Keratinocyte (primary cell): ENCODE measurements around the gene CNPY1. TPM values are rescaled to one million over a fixed set of nuclear protein-coding genes. Genes with fewer than 3 reads are reported as not detected.

ENCODE experiments used
- DNase-seq: peaks from one replicate; pipeline ENCODE4 v3.0.0-alpha.2; 2011; ENCODE audit warnings: low read depth, missing footprints, low spot score
- FAIRE-seq: peaks from 2 replicates; lab custom pipeline; 2011; peaks lifted over from hg19 to GRCh38; lab: Jason Lieb, UNC
- H2AFZ ChIP-seq: 2 replicates; pipeline ENCODE4 v1.6.0; 2012; ENCODE audit warnings: low read length, control low read depth, inconsistent platforms; ENCODE audit not compliant: control insufficient read depth
- H3K27ac ChIP-seq: 2 replicates; pipeline ENCODE4 v1.5.1; 2011; ENCODE audit warnings: low read length; ENCODE audit not compliant: control insufficient read depth, insufficient read depth
- H3K27me3 ChIP-seq: 3 replicates; pipeline ENCODE4 v1.6.0; 2011; ENCODE audit warnings: low read length; ENCODE audit not compliant: control insufficient read depth, insufficient read depth; ENCODE audit errors: extremely low read depth
- H3K36me3 ChIP-seq, 2 experiments: 2 replicates in 1 of 2; 3 replicates in 1 of 2; pipeline ENCODE4 v1.5.1; 2011; ENCODE audit warnings: low read length in 2 of 2, mild to moderate bottlenecking in 1 of 2; ENCODE audit not compliant: control insufficient read depth in 2 of 2, insufficient read depth in 2 of 2; ENCODE audit errors: extremely low read depth in 1 of 2
- H3K4me1 ChIP-seq: 3 replicates; pipeline ENCODE4 v1.5.1; 2011; ENCODE audit warnings: low read length; ENCODE audit not compliant: control insufficient read depth, insufficient read depth; ENCODE audit errors: extremely low read depth
- H3K4me2 ChIP-seq: 3 replicates; pipeline ENCODE4 v1.6.0; 2011; ENCODE audit warnings: low read depth, low read length; ENCODE audit not compliant: control insufficient read depth, insufficient read depth; ENCODE audit errors: extremely low read depth
- H3K4me3 ChIP-seq, 3 experiments: fragments of 200-600 bp in 1 of 3; sonication (generic) in 1 of 3; 2 replicates in 2 of 3; 3 replicates in 1 of 3; pipeline ENCODE4 v1.5.1; 2011 to 2016; ENCODE audit warnings: low read length in 3 of 3, mild to moderate bottlenecking in 3 of 3, control low read depth in 2 of 3, inconsistent platforms in 1 of 3, low read depth in 1 of 3, mixed read lengths in 1 of 3, mixed run types in 1 of 3, moderate library complexity in 1 of 3; ENCODE audit not compliant: control insufficient read depth in 2 of 3, insufficient read depth in 2 of 3; ENCODE audit errors: extremely low read depth in 1 of 3
- H3K79me2 ChIP-seq: 2 replicates; pipeline ENCODE4 v1.6.0; 2012; ENCODE audit warnings: low read length; ENCODE audit not compliant: control insufficient read depth, insufficient read depth
- H3K9ac ChIP-seq: 3 replicates; pipeline ENCODE4 v1.6.0; 2011; ENCODE audit warnings: low read length; ENCODE audit not compliant: control insufficient read depth, insufficient read depth; ENCODE audit errors: extremely low read depth
- H3K9me1 ChIP-seq: 3 replicates; pipeline ENCODE4 v1.6.0; 2011; ENCODE audit warnings: low read length; ENCODE audit not compliant: control insufficient read depth, insufficient read depth; ENCODE audit errors: extremely low read depth
- H3K9me3 ChIP-seq: 2 replicates; pipeline ENCODE4 v1.5.1; 2012; ENCODE audit warnings: low read depth, low read length; ENCODE audit not compliant: control insufficient read depth
- H4K20me1 ChIP-seq: 3 replicates; pipeline ENCODE4 v1.6.0; 2011; ENCODE audit warnings: low read length; ENCODE audit not compliant: control insufficient read depth, insufficient read depth; ENCODE audit errors: extremely low read depth
- CTCF ChIP-seq, 3 experiments: IDR thresholded peaks in 1 of 3; conservative IDR thresholded peaks in 1 of 3; optimal IDR thresholded peaks in 1 of 3; 2 replicates in 2 of 3; 3 replicates in 1 of 3; pipeline versions ENCODE3 to v1.5.1; 2011; ENCODE audit warnings: low read length in 3 of 3, mild to moderate bottlenecking in 3 of 3, moderate library complexity in 2 of 3, control low read depth in 1 of 3, inconsistent platforms in 1 of 3; ENCODE audit not compliant: insufficient read depth in 2 of 3; ENCODE audit errors: extremely low read depth in 1 of 3
- EZH2 ChIP-seq: IDR thresholded peaks from one replicate; pipeline ENCODE4 v1.6.1; 2012; ENCODE audit warnings: inconsistent platforms, mild to moderate bottlenecking, low read length, moderate library complexity
- dilution Hi-C: fragments of 300-500 bp; cut with MboI; formaldehyde crosslinking; loops from one replicate; pipeline ENCODE4 v1.7.0; 2020; ENCODE audit warnings: low sequenced_read_pairs; ENCODE audit not compliant: extremely low pct_ligation_motif_present
- polyA plus RNA-seq, 5 experiments: library from polyadenylated mRNA; depleted of rRNA in 3 of 5; stranded (reverse) in 3 of 5; stranded (forward) in 1 of 5; unstranded in 1 of 5; fragments of >200 nt; gene quantifications; 1 replicate in 1 of 5; 2 replicates in 3 of 5; 3 replicates in 1 of 5; pipeline versions ENCODE4 v1.2.1 to v1.2.3, GENCODE V29; 2011 to 2012; ENCODE audit warnings: missing spikeins in 2 of 5, low read depth in 1 of 5, low replicate concordance in 1 of 5

CNPY1 gene
- polyA plus RNA-seq, 1 donor (not counting 4 experiments of a cell fraction or from before 2014, with no cell fraction given), result not detected

DNA sequence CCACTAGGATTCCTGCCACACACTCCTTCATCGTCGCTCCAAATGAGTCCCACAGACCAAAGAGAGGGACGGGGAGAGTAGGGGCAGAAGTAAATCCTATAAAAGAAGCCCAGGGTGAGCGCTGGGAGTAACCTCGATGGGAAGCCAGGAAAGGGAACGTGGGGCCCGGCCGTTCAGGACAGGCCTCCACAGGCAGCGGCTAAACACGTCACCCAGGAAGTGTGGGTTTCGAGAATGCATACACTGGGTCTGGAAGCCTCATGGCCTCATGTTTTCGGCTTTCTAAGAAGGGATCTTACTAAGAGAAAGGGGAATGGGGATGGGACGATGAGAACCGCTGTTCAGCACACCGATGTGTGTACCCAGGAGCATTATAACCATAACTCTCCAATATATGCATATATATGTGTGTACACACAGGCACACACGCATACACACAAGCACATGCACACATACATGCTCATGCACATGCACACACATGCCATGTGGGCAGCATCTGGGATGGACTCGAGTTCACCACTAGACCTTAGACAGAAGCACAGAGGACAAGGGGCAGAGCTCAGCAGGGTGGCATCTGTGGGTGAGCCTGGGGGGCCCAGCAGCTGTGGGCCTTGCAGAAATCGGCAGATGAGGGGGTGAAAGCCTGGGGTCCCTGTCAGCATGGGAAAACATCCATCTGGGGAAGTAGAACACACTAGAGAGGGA is 14.8 kb upstream of the CNPY1 start:
- H3K79me2 ChIP-seq, result no peaks in the 10 kb centered on the region
- H3K36me3 ChIP-seq, result no peaks in the 10 kb centered on the region
- no peaks in the 10 kb centered on the region for H3K9me1 ChIP-seq
- H3K27me3 ChIP-seq, result peaks cover 8% of the 10 kb centered on the region
- no peaks in the 10 kb centered on the region for H4K20me1 ChIP-seq
- no peak overlapping the region for H3K4me2 ChIP-seq
- dilution Hi-C loops, result no loop called here
- no peak for FAIRE-seq
- H3K9me3 ChIP-seq, result no peaks in the 10 kb centered on the region
- no peak overlapping the region for H3K27ac ChIP-seq
- no peak for DNase-seq
- H3K4me3 ChIP-seq, result no peak overlapping the region
- H3K4me1 ChIP-seq, result no peaks in the 10 kb centered on the region
- H3K9ac ChIP-seq, result no peak overlapping the region
- H2AFZ ChIP-seq, result no peak overlapping the region
- TF ChIP-seq EZH2 (no peak), CTCF (optimal IDR thresholded peaks at IDR 0.05 in 1 of 3, IDR thresholded peaks at IDR 0.05 in 1 of 3, conservative IDR thresholded peaks at IDR 0.05 in 1 of 3; ENCODE audit: extremely low read depth in 1 of 3, insufficient read depth in 2 of 3, low read length in 3 of 3) (no peak)

- DNase-seq (no peak), FAIRE-seq (no peak)
- Histone ChIP-seq H3K27me3 (peaks cover 8% of the 10 kb centered on the region), H4K20me1 (no peaks in the 10 kb centered on the region), H3K4me1 (no peaks in the 10 kb centered on the region), H3K27ac (no peak overlapping the region), H3K9me3 (no peaks in the 10 kb centered on the region), H3K9me1 (no peaks in the 10 kb centered on the region), H3K36me3 (no peaks in the 10 kb centered on the region), H3K4me2 (no peak overlapping the region), H3K4me3 (no peak overlapping the region), H3K79me2 (no peaks in the 10 kb centered on the region), H3K9ac (no peak overlapping the region), H2AFZ (no peak overlapping the region)
- no peak for TF ChIP-seq CTCF (optimal IDR thresholded peaks at IDR 0.05 in 1 of 3, IDR thresholded peaks at IDR 0.05 in 1 of 3, conservative IDR thresholded peaks at IDR 0.05 in 1 of 3; ENCODE audit: extremely low read depth in 1 of 3, insufficient read depth in 2 of 3, low read length in 3 of 3)
- TF ChIP-seq EZH2, result no peak
- dilution Hi-C loops, result no loop called here
These were observed 14.0 kb upstream of the CNPY1 start for GRCh38 chr7:155560196-155560885.
